BJ (cell line): ENCODE results near the gene TFAP2E. TPM values are rescaled to one million over a fixed set of nuclear protein-coding genes. Genes with fewer than 3 reads are reported as not detected.

ENCODE experiments used
- CTCF ChIA-PET: fragments of 350-600 bp; formaldehyde crosslinking; extraction: SDS; loops from one replicate; lab custom pipeline; 2021; ENCODE audit warnings: antibody characterized with exemption, inconsistent platforms; lab: Yijun Ruan, JAX
- POLR2A ChIA-PET: fragments of 300-600 bp; sonication (Branson Sonifier 250); formaldehyde crosslinking; extraction: SDS; loops from one replicate; lab custom pipeline; 2021; ENCODE audit warnings: antibody characterized with exemption; lab: Charles Lee
- DNase-seq: peaks from one replicate; pipeline ENCODE4 v3.0.0-alpha.2; 2011; ENCODE audit warnings: low read depth
- H3K27me3 ChIP-seq: 2 replicates; pipeline ENCODE4 v1.6.0; 2011; ENCODE audit warnings: low read length; ENCODE audit not compliant: control insufficient read depth, insufficient read depth
- H3K36me3 ChIP-seq: 2 replicates; pipeline ENCODE4 v1.5.1; 2011; ENCODE audit warnings: low read length; ENCODE audit not compliant: control insufficient read depth, insufficient read depth
- H3K4me3 ChIP-seq: 2 replicates; pipeline ENCODE4 v1.5.1; 2011; ENCODE audit warnings: low read depth, mild to moderate bottlenecking, control low read depth, low read length
- CTCF ChIP-seq: IDR thresholded peaks from 2 replicates; pipeline ENCODE4 v1.5.1; 2011; ENCODE audit warnings: low read depth, mild to moderate bottlenecking, control low read depth, inconsistent platforms, low read length, moderate library complexity; ENCODE audit not compliant: insufficient read depth
- polyA plus RNA-seq: library from polyadenylated mRNA; depleted of rRNA; stranded (reverse); fragments of >200 nt; gene quantifications from 2 replicates; pipeline ENCODE4 v1.2.3, GENCODE V29; 2011

Gene TFAP2E
- polyA plus RNA-seq, 1 experiment: 0.07 TPM

GRCh38 chr1:35592991-35593769 is 20.1 kb downstream of the TFAP2E start:
- no peak overlapping the region for H3K4me3 ChIP-seq
- ChIA-PET POLR2A (no interaction called here), CTCF (interaction anchor here (1.5 to 1.6 kb wide), 2 partner anchors 9 to 21 kb away, joined by 4 read pairs; no protein-coding TSS in a partner anchor)
- peaks cover 1% of the 10 kb centered on the region for H3K36me3 ChIP-seq
- no peaks in the 10 kb centered on the region for H3K27me3 ChIP-seq
- DNase-seq: no peak
- no peak for TF ChIP-seq CTCF

GRCh38 chr1:35594005-35594760 is 21.1 kb downstream of the TFAP2E start:
- Histone ChIP-seq H3K27me3 (no peaks in the 10 kb centered on the region), H3K36me3 (peaks cover 3% of the 10 kb centered on the region), H3K4me3 (no peak overlapping the region)
- no peak for TF ChIP-seq CTCF
- ChIA-PET POLR2A (no interaction called here), CTCF (interaction anchor here (1.0 to 1.6 kb wide), 3 partner anchors 8 to 121 kb away, joined by 4 read pairs; no protein-coding TSS in a partner anchor)
- DNase-seq: no peak

- no peak for DNase-seq
- TF ChIP-seq CTCF: no peak
- H3K27me3 ChIP-seq: no peaks in the 10 kb centered on the region
- no peak overlapping the region for H3K4me3 ChIP-seq
- POLR2A ChIA-PET: no interaction called here
- CTCF ChIA-PET: no interaction called here
- peaks cover 5% of the 10 kb centered on the region for H3K36me3 ChIP-seq
These were observed 22.6 kb downstream of the TFAP2E start for GRCh38 chr1:35595684-35596083.

GRCh38 chr1:35597870-35598269 is 24.8 kb downstream of the TFAP2E start:
- DNase-seq: no peak
- TF ChIP-seq CTCF: no peak
- POLR2A ChIA-PET: no interaction called here
- Histone ChIP-seq H3K4me3 (no peak overlapping the region), H3K27me3 (no peaks in the 10 kb centered on the region), H3K36me3 (peaks cover 9% of the 10 kb centered on the region)
- CTCF ChIA-PET: interaction anchor here (0.9 kb wide), 1 partner anchor 118 kb away, joined by 3 read pairs; no protein-coding TSS in a partner anchor

- CTCF ChIA-PET: interaction anchor here (1.7 kb wide), 1 partner anchor 31 kb away, joined by 4 read pairs; no protein-coding TSS in a partner anchor
- no peak for DNase-seq
- H3K36me3 ChIP-seq: peaks cover 10% of the 10 kb centered on the region
- H3K27me3 ChIP-seq: no peaks in the 10 kb centered on the region
- no peak for TF ChIP-seq CTCF
- no peak overlapping the region for H3K4me3 ChIP-seq
- POLR2A ChIA-PET: no interaction called here
These were observed 25.8 kb downstream of the TFAP2E start for GRCh38 chr1:35598895-35599294.
